Tibial nerve (tissue), 4 donors: ENCODE results near the gene CD68. TPM values are rescaled to one million over a fixed set of nuclear protein-coding genes. Genes with fewer than 3 reads are reported as not detected.

Source experiments
- DNase-seq, 2 donors: peaks; one replicate each; pipeline ENCODE4 v3.0.0-alpha.2; 2019; ENCODE audit warnings: low spot score in 2 of 2
- H3K27ac ChIP-seq, 4 donors: fragments of 200-600 bp; sonication (generic) in 3 of 4; one replicate each; pipeline ENCODE4 v1.5.1; 2017 to 2019; ENCODE audit warnings: mild to moderate bottlenecking in 1 of 4
- H3K27me3 ChIP-seq, 2 donors: fragments of 200-600 bp; sonication (generic) in 1 of 2; one replicate each; pipeline versions ENCODE4 v1.5.1 to v1.6.0; 2017 to 2019
- H3K36me3 ChIP-seq, 3 donors: fragments of 200-600 bp; sonication (generic); one replicate each; pipeline ENCODE4 v1.5.1; 2018 to 2019
- H3K4me1 ChIP-seq, 4 donors: fragments of 200-600 bp; sonication (generic) in 3 of 4; one replicate each; pipeline ENCODE4 v1.5.1; 2017 to 2019
- H3K4me3 ChIP-seq, 4 donors: fragments of 200-600 bp; sonication (generic) in 3 of 4; one replicate each; pipeline ENCODE4 v1.5.1; 2017 to 2019; ENCODE audit warnings: mild to moderate bottlenecking in 1 of 4, moderate library complexity in 1 of 4
- H3K9me3 ChIP-seq, 4 donors: fragments of 200-600 bp; sonication (generic) in 3 of 4; one replicate each; pipeline ENCODE4 v1.5.1; 2017 to 2019
- EP300 ChIP-seq, 2 donors: sonication (generic); formaldehyde crosslinking; IDR thresholded peaks; one replicate each; pipeline ENCODE4 v1.6.1; 2017; ENCODE audit warnings: antibody characterized with exemption in 2 of 2, mild to moderate bottlenecking in 1 of 2
- POLR2A ChIP-seq, 2 donors: fragments of 450-650 bp; IDR thresholded peaks; one replicate each; pipeline ENCODE4 v1.6.1; 2017; ENCODE audit warnings: antibody characterized with exemption in 2 of 2, mild to moderate bottlenecking in 2 of 2, moderate library complexity in 2 of 2
- WGBS, 2 donors: methylation state at CpG; one replicate each; pipeline ENCODE4 v1.1.5; 2018; 5-methylcytosine and 5-hydroxymethylcytosine counted together
- total RNA-seq, 4 donors: library from RNA; depleted of rRNA; stranded (reverse); fragments of >200 nt; gene quantifications; one replicate each; pipeline ENCODE4 v1.1.0, GENCODE V29; 2016
- TF ChIP-seq, protein P1 (sequence below), 5 experiments: fragments of 200-600 bp in 3 of 5; fragments of 450-650 bp in 2 of 5; sonication (generic) in 3 of 5; IDR thresholded peaks; one replicate each; pipeline ENCODE4 v1.5.1; 2016 to 2019; ENCODE audit warnings: antibody characterized with exemption in 5 of 5, mild to moderate bottlenecking in 3 of 5, moderate library complexity in 2 of 5

The CD68 gene
- total RNA-seq, 4 donors from 2014 or later, result 19.3 to 65.7 (median 34.2) TPM

DNA sequence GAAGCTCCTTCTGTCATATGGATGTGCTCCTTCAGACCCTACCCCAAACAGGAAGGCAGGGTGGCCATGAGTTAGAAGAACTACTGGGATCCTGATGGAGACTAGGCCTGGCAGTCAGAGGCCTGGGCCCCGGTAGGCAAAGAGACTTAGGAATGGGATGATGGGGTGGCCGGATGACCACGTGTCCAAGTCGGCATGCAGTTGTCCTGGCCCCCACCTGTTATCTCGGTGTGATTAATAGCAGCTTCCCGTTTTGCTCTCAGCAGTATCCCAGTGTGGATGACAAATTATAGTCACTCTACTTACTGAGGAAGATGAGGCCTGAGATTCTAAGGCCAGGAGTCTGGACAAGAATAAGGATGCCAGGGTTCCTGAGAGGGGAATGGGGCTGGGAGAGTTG is 29.1 kb upstream of the CD68 start:
- Histone ChIP-seq H3K27me3 (no peaks in the 10 kb centered on the region), H3K36me3 (peaks cover 0 to 24% (median 0%) of the 10 kb centered on the region in 3 donors), H3K27ac (peak overlapping the region; percentile 74 to 94 (median 91)), H3K4me3 (peak overlapping the region in 1 of 4 donors; percentile 70), H3K4me1 (peaks cover 0 to 34% (median 9%) of the 10 kb centered on the region in 4 donors), H3K9me3 (no peaks in the 10 kb centered on the region)
- no peak for TF ChIP-seq EP300 (IDR thresholded peaks at IDR 0.05)
- no peak for TF ChIP-seq POLR2A (IDR thresholded peaks at IDR 0.05)
- TF ChIP-seq, protein P1, sequence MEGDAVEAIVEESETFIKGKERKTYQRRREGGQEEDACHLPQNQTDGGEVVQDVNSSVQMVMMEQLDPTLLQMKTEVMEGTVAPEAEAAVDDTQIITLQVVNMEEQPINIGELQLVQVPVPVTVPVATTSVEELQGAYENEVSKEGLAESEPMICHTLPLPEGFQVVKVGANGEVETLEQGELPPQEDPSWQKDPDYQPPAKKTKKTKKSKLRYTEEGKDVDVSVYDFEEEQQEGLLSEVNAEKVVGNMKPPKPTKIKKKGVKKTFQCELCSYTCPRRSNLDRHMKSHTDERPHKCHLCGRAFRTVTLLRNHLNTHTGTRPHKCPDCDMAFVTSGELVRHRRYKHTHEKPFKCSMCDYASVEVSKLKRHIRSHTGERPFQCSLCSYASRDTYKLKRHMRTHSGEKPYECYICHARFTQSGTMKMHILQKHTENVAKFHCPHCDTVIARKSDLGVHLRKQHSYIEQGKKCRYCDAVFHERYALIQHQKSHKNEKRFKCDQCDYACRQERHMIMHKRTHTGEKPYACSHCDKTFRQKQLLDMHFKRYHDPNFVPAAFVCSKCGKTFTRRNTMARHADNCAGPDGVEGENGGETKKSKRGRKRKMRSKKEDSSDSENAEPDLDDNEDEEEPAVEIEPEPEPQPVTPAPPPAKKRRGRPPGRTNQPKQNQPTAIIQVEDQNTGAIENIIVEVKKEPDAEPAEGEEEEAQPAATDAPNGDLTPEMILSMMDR (IDR thresholded peaks at IDR 0.05), result no peak
- no peak for DNase-seq
- WGBS, 2 donors, result 65 to 76% methylated on average over 6 of the region's 6 CpGs

DNA sequence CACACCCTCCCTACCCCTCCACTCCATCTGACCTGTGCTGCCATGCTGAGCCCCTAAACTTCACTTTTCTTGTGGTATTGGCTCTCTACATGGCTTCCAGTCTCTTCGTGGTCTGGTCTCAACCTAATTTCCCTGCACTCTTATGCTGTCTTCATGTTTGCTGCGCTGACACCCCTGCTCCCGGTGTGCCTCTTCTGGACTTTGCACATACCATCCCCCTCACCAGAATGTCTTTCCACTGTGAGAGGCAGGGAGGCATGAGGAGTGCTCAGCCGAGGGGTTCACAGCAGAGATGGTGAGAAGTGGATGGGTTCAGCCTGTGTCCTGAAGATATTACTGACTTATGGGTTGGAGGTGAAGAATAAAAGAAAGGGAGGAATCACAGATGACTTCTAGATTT is 28.0 kb upstream of the CD68 start:
- Histone ChIP-seq H3K9me3 (no peaks in the 10 kb centered on the region), H3K4me3 (no peak overlapping the region), H3K4me1 (peaks cover 0 to 36% (median 9%) of the 10 kb centered on the region in 4 donors), H3K27me3 (no peaks in the 10 kb centered on the region), H3K27ac (peak overlapping the region in 2 of 4 donors; percentile 4 to 94), H3K36me3 (peaks cover 0 to 24% (median 0%) of the 10 kb centered on the region in 3 donors)
- WGBS, 2 donors, result 83 to 86% methylated on average over 4 of the region's 4 CpGs
- TF ChIP-seq EP300 (IDR thresholded peaks at IDR 0.05), result no peak
- TF ChIP-seq, protein P1 (IDR thresholded peaks at IDR 0.05), result no peak
- no peak for TF ChIP-seq POLR2A (IDR thresholded peaks at IDR 0.05)
- DNase-seq, result no peak

DNA sequence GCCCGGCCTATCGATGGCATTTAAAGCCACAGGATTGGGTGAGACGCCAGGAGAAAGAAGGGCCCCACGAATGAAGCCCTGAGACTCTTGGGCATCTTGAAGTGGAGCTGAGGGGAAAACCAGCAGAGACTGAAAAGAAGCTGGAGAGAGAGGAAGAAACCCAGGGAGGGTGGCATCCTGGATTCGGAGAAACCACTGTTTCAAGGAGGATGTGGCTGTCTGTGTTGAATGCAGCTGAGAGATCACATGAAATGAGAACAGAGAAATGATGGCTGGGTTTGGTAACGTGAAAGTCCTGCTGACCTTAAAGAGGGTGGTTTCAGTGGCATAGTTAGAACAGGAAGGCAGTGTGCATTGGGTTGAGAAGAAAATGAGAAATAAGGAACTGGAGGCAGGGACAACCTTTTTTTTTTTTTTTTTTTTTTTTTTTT is 26.8 kb upstream of the CD68 start:
- peak in 1 of 2 donors; percentile 42 for DNase-seq
- TF ChIP-seq, protein P1 (IDR thresholded peaks at IDR 0.05), result no peak
- peak in 1 of 2 donors; percentile 47 for TF ChIP-seq EP300 (IDR thresholded peaks at IDR 0.05)
- WGBS, 2 donors, result 67 to 74% methylated on average over 6 of the region's 6 CpGs

DNA sequence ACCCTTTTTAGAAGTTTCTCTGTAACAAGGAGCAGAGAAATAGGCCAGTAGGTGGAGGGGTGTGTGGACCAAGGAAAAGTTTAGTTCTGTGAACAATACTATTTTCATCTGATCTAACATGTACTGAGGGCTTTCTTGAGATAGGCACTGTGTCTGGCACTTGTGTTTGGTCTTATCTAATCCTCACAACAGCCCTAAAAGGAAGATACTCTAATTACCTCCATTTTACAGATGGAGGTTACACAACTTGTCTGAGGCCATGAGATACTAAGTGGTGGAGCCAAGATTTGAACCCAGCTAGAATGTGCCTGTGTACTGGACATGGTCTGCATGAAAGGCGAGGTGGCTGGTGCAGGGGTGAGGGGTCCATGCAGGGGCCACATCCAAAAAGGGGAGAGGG is 26.1 kb upstream of the CD68 start:
- H3K4me3 ChIP-seq, result no peak overlapping the region
- DNase-seq, result no peak
- TF ChIP-seq, protein P1 (IDR thresholded peaks at IDR 0.05), result no peak
- TF ChIP-seq EP300 (IDR thresholded peaks at IDR 0.05) (no peak), POLR2A (IDR thresholded peaks at IDR 0.05) (no peak)
- H3K9me3 ChIP-seq, result no peaks in the 10 kb centered on the region
- H3K36me3 ChIP-seq, result peaks cover 0 to 24% (median 0%) of the 10 kb centered on the region in 3 donors
- 91 to 100% methylated on average over 1 of the region's 1 CpG for WGBS, 2 donors
- peaks cover 0 to 46% (median 25%) of the 10 kb centered on the region in 4 donors for H3K4me1 ChIP-seq
- H3K27ac ChIP-seq, result peak overlapping the region in 3 of 4 donors; percentile 42 to 58 (median 43)
- no peaks in the 10 kb centered on the region for H3K27me3 ChIP-seq

More for the DNA sequence above, 26.8 kb upstream of the CD68 start:
- Histone ChIP-seq H3K9me3 (no peaks in the 10 kb centered on the region), H3K4me3 (no peak overlapping the region), H3K27ac (peak overlapping the region in 2 of 4 donors; percentile 40 to 65), H3K27me3 (no peaks in the 10 kb centered on the region), H3K4me1 (peaks cover 0 to 45% (median 19%) of the 10 kb centered on the region in 4 donors), H3K36me3 (peaks cover 0 to 24% (median 0%) of the 10 kb centered on the region in 3 donors)

DNA sequence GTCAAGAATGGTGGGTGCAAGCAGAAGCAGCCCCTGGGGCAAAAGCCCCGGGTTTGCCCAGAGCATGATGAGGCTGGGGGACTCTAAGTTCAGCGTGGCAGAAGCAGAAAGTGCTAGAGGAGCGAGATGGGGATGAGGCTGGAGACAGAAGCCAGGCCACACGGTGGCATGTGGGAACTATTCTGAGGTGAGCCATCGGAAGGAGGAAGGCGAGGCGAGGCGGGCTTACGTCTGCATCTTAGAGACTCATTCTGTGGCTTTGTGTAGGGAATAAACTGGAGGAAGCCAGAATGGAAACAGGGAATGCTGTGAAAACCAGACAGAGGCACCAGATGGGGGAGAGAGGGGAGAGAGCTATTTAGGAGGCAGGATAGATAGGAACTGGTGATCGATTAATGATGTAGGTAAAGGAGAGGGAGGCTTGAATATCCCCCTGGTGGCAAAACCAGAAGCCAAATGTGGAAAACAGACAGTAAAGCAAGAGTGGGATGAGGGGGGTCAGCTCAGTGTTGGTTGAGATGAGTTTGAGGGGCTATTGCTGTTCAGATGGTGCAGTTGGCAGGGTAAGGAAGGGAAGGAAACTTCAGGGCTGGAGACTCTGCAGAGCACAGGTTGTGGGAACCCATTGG is 24.0 kb upstream of the CD68 start:
- H3K4me3 ChIP-seq, result no peak overlapping the region
- no peak for DNase-seq
- 61% methylated on average over 10 of the region's 10 CpGs for WGBS, 2 donors
- H3K9me3 ChIP-seq, result no peaks in the 10 kb centered on the region
- no peak for TF ChIP-seq POLR2A (IDR thresholded peaks at IDR 0.05)
- TF ChIP-seq, protein P1 (IDR thresholded peaks at IDR 0.05), result no peak
- peaks cover 0 to 23% (median 0%) of the 10 kb centered on the region in 3 donors for H3K36me3 ChIP-seq
- no peaks in the 10 kb centered on the region for H3K27me3 ChIP-seq
- peaks cover 0 to 51% (median 35%) of the 10 kb centered on the region in 4 donors for H3K4me1 ChIP-seq
- H3K27ac ChIP-seq, result peak overlapping the region in 1 of 4 donors; percentile 8
